Progenitor cell of endocrine pancreas (in vitro differentiated cells): ENCODE results near the gene CD40. TPM values are rescaled to one million over a fixed set of nuclear protein-coding genes. Genes with fewer than 3 reads are reported as not detected.

Experiments
- DNase-seq: peaks from one replicate; pipeline ENCODE4 v3.0.0; 2021; ENCODE audit warnings: low spot score; ENCODE audit not compliant: unreplicated experiment
- H3K27ac Mint-ChIP-seq: 2 replicates; pipeline ENCODE4 v1.8.0; 2021; ENCODE audit warnings: mild to moderate bottlenecking, moderate library complexity, mixed read lengths
- H3K27me3 Mint-ChIP-seq: 2 replicates; pipeline ENCODE4 v1.8.0; 2021; ENCODE audit warnings: mixed read lengths
- H3K36me3 Mint-ChIP-seq: 2 replicates; pipeline ENCODE4 v1.8.0; 2022; ENCODE audit warnings: mixed read lengths; ENCODE audit not compliant: insufficient read depth
- H3K4me1 Mint-ChIP-seq: 2 replicates; pipeline ENCODE4 v1.8.0; 2021; ENCODE audit warnings: low read depth, mixed read lengths
- H3K4me3 Mint-ChIP-seq: 2 replicates; pipeline ENCODE4 v1.8.0; 2021; ENCODE audit warnings: low read depth, mild to moderate bottlenecking, moderate library complexity, mixed read lengths
- H3K9me3 Mint-ChIP-seq: 2 replicates; pipeline ENCODE4 v1.8.0; 2021; ENCODE audit warnings: low read depth, mixed read lengths
- total RNA-seq: library from RNA; stranded (reverse); gene quantifications from 2 replicates; pipeline ENCODE4 v1.2.1, GENCODE V29; 2021
- TF ChIP-seq, protein P1 (sequence below): fragments of 200-600 bp; sonication (generic); IDR thresholded peaks from one replicate; pipeline ENCODE4 v1.5.0; 2021; ENCODE audit warnings: antibody characterized with exemption, mild to moderate bottlenecking; ENCODE audit not compliant: unreplicated experiment

The CD40 gene
- total RNA-seq, 1 donor from 2014 or later = 1.5 TPM

- DNase-seq = no peak
- TF ChIP-seq, protein P1, sequence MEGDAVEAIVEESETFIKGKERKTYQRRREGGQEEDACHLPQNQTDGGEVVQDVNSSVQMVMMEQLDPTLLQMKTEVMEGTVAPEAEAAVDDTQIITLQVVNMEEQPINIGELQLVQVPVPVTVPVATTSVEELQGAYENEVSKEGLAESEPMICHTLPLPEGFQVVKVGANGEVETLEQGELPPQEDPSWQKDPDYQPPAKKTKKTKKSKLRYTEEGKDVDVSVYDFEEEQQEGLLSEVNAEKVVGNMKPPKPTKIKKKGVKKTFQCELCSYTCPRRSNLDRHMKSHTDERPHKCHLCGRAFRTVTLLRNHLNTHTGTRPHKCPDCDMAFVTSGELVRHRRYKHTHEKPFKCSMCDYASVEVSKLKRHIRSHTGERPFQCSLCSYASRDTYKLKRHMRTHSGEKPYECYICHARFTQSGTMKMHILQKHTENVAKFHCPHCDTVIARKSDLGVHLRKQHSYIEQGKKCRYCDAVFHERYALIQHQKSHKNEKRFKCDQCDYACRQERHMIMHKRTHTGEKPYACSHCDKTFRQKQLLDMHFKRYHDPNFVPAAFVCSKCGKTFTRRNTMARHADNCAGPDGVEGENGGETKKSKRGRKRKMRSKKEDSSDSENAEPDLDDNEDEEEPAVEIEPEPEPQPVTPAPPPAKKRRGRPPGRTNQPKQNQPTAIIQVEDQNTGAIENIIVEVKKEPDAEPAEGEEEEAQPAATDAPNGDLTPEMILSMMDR = no peak
- Mint-ChIP-seq H3K27ac (no peak overlapping the region), H3K36me3 (no peaks in the 10 kb centered on the region), H3K4me3 (no peak overlapping the region), H3K4me1 (peaks cover 4% of the 10 kb centered on the region), H3K27me3 (peaks cover 33% of the 10 kb centered on the region), H3K9me3 (no peaks in the 10 kb centered on the region)
These were observed 24.0 kb downstream of the CD40 start for GRCh38 chr20:46142124-46142523.

GRCh38 chr20:46144432-46145025 is 26.4 kb downstream of the CD40 start:
- Mint-ChIP-seq H3K27me3 (peaks cover 28% of the 10 kb centered on the region), H3K27ac (no peak overlapping the region), H3K4me3 (no peak overlapping the region), H3K4me1 (peaks cover 4% of the 10 kb centered on the region), H3K9me3 (no peaks in the 10 kb centered on the region), H3K36me3 (no peaks in the 10 kb centered on the region)
- TF ChIP-seq, protein P1 = no peak
- no peak for DNase-seq

DNA sequence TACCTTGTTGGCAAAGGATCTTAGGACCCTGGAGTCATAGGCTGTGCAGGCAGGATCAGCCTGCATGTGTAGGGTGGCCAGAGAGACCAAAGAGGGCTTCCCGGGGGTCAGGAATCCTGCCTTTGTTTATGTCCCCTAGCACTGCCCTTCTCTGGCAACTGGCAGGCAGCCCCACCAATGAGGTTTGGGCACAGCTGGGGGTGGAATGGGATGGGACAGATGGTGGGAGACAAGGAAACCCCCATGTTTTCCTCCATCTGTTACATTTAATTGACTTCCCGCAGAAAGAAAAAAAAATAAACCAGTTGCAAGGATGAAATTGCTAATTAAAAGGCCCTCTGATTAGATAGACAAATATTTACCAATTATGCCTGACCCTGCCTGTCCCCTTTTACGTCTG is 27.6 kb downstream of the CD40 start:
- peaks cover 24% of the 10 kb centered on the region for H3K27me3 Mint-ChIP-seq
- no peak for DNase-seq
- no peak overlapping the region for H3K4me3 Mint-ChIP-seq
- TF ChIP-seq, protein P1 = no peak
- no peaks in the 10 kb centered on the region for H3K36me3 Mint-ChIP-seq
- H3K4me1 Mint-ChIP-seq = no peaks in the 10 kb centered on the region
- no peak overlapping the region for H3K27ac Mint-ChIP-seq
- no peaks in the 10 kb centered on the region for H3K9me3 Mint-ChIP-seq

- H3K4me3 Mint-ChIP-seq = no peak overlapping the region
- H3K36me3 Mint-ChIP-seq = no peaks in the 10 kb centered on the region
- no peaks in the 10 kb centered on the region for H3K4me1 Mint-ChIP-seq
- no peaks in the 10 kb centered on the region for H3K9me3 Mint-ChIP-seq
- no peak overlapping the region for H3K27ac Mint-ChIP-seq
- DNase-seq = no peak
- TF ChIP-seq, protein P1 = no peak
- peaks cover 2% of the 10 kb centered on the region for H3K27me3 Mint-ChIP-seq
These were observed 30.4 kb downstream of the CD40 start for GRCh38 chr20:46148313-46149208.

GRCh38 chr20:46150943-46151342 is 32.8 kb downstream of the CD40 start:
- DNase-seq = no peak
- no peak overlapping the region for H3K4me3 Mint-ChIP-seq
- TF ChIP-seq, protein P1 = no peak
- no peak overlapping the region for H3K27ac Mint-ChIP-seq
- no peaks in the 10 kb centered on the region for H3K4me1 Mint-ChIP-seq
- no peaks in the 10 kb centered on the region for H3K36me3 Mint-ChIP-seq
- no peaks in the 10 kb centered on the region for H3K9me3 Mint-ChIP-seq
- peaks cover 12% of the 10 kb centered on the region for H3K27me3 Mint-ChIP-seq
